Measurements from ENCODE around the gene ZDHHC7.

DNA sequence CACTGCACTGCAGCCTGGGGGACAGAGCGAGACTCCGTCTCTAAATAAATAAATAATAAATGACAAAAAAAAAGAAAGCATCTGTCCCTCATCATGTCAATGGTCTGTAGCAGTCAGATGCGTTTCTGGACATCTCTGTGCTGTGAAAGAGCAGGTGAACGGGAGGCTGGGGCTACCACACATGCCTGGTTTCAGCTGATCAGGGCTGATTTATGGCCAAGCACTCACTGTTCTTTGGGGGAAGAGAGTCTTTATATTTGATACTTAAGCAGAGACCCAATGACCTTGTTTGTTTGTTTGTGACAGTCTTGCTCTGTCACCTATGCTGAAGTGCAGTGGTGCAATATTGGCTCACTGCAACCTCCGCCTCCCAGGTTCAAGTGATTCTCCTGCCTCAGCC is 33.7 kb upstream of the ZDHHC7 start:
- TF ChIP-seq, protein P1, sequence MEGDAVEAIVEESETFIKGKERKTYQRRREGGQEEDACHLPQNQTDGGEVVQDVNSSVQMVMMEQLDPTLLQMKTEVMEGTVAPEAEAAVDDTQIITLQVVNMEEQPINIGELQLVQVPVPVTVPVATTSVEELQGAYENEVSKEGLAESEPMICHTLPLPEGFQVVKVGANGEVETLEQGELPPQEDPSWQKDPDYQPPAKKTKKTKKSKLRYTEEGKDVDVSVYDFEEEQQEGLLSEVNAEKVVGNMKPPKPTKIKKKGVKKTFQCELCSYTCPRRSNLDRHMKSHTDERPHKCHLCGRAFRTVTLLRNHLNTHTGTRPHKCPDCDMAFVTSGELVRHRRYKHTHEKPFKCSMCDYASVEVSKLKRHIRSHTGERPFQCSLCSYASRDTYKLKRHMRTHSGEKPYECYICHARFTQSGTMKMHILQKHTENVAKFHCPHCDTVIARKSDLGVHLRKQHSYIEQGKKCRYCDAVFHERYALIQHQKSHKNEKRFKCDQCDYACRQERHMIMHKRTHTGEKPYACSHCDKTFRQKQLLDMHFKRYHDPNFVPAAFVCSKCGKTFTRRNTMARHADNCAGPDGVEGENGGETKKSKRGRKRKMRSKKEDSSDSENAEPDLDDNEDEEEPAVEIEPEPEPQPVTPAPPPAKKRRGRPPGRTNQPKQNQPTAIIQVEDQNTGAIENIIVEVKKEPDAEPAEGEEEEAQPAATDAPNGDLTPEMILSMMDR (IDR thresholded peaks at IDR 0.05) = no peak
- TF ChIP-seq POLR2A (IDR thresholded peaks at IDR 0.05) = no peak
